B cell (primary cell): ENCODE data around the gene RASSF4. TPM values are rescaled to one million over a fixed set of nuclear protein-coding genes. Genes with fewer than 3 reads are reported as not detected.

Experiments
- ATAC-seq: fragments of 200-7000 bp; cut with Tn5 transposase; one replicate; pipeline ENCODE4 v1.10.0; 2021; ENCODE audit warnings: low read depth, mild to moderate bottlenecking, moderate number of reproducible peaks, moderate library complexity
- CTCF ChIA-PET: fragments of 350-600 bp; sonication (Branson Sonifier 250); formaldehyde crosslinking; loops from one replicate; lab custom pipeline; 2021; ENCODE audit warnings: antibody characterized with exemption, inconsistent platforms; lab: Charles Lee
- POLR2A ChIA-PET: fragments of 350-600 bp; sonication (Branson Sonifier 250); formaldehyde crosslinking; loops from one replicate; lab custom pipeline; 2021; ENCODE audit warnings: antibody characterized with exemption; lab: Charles Lee
- DNase-seq: peaks from one replicate; pipeline ENCODE4 v3.0.0; 2013
- H2AFZ ChIP-seq: 2 replicates; pipeline ENCODE4 v1.6.1; 2012; ENCODE audit warnings: mild to moderate bottlenecking, low read depth, low read length; ENCODE audit not compliant: insufficient read depth, poor library complexity, severe bottlenecking
- H3K27ac ChIP-seq, 2 donors: 1 replicate in 1 of 2; 2 replicates in 1 of 2; pipeline ENCODE4 v1.5.1; 2012 to 2013; ENCODE audit warnings: low read length in 2 of 2, mild to moderate bottlenecking in 2 of 2, moderate library complexity in 1 of 2
- H3K27me3 ChIP-seq, 4 experiments: fragments of 200-600 bp in 1 of 4; sonication (generic) in 1 of 4; replicated peaks in 1 of 4; 1 replicate in 2 of 4; 2 replicates in 2 of 4; pipeline versions ENCODE4 v1.6.1 to v1.7.0; 2013 to 2016; ENCODE audit warnings: low read length in 3 of 4, mild to moderate bottlenecking in 2 of 4, mixed read lengths in 1 of 4, moderate library complexity in 1 of 4; ENCODE audit not compliant: insufficient read depth in 4 of 4, control insufficient read depth in 3 of 4; ENCODE audit errors: control extremely low read depth in 1 of 4
- H3K36me3 ChIP-seq, 2 experiments: replicated peaks in 1 of 2; 1 replicate in 1 of 2; 2 replicates in 1 of 2; pipeline versions ENCODE4 v1.6.1 to v1.7.1; 2013; ENCODE audit warnings: low read length in 1 of 2; ENCODE audit not compliant: insufficient read depth in 2 of 2, control insufficient read depth in 1 of 2; ENCODE audit errors: control extremely low read depth in 1 of 2, extremely low read depth in 1 of 2
- H3K4me1 ChIP-seq, 2 donors: fragments of 200-600 bp in 1 of 2; sonication (generic) in 1 of 2; 1 replicate in 1 of 2; 2 replicates in 1 of 2; pipeline versions ENCODE4 v1.5.1 to v1.6.1; 2013 to 2017; ENCODE audit warnings: low read length in 2 of 2; ENCODE audit not compliant: control insufficient read depth in 2 of 2, insufficient read depth in 2 of 2
- H3K4me2 ChIP-seq: replicated peaks from 2 replicates; pipeline ENCODE3; 2012; ENCODE audit warnings: mild to moderate bottlenecking, low read depth, low read length; ENCODE audit not compliant: poor library complexity, severe bottlenecking
- H3K4me3 ChIP-seq, 5 experiments: fragments of 200-600 bp in 1 of 5; sonication (generic) in 1 of 5; 1 replicate in 3 of 5; 2 replicates in 2 of 5; pipeline versions ENCODE4 v1.5.1 to v1.7.0; 2011 to 2016; ENCODE audit warnings: low read length in 4 of 5, mild to moderate bottlenecking in 4 of 5, low read depth in 2 of 5, control low read depth in 1 of 5, moderate library complexity in 1 of 5; ENCODE audit not compliant: insufficient read depth in 1 of 5; ENCODE audit errors: control extremely low read depth in 1 of 5, extremely low read depth in 1 of 5
- H3K79me2 ChIP-seq: fragments of 200-600 bp; sonication (generic); one replicate; pipeline ENCODE4 v1.6.0; 2016; ENCODE audit warnings: low read length; ENCODE audit not compliant: control insufficient read depth, insufficient read depth
- H3K9ac ChIP-seq: fragments of 200-600 bp; sonication (generic); 2 replicates; pipeline ENCODE4 v1.6.1; 2017; ENCODE audit warnings: mild to moderate bottlenecking, low read length, moderate library complexity
- H3K9me3 ChIP-seq, 3 donors: one replicate each; pipeline versions ENCODE4 v1.6.1 to v1.7.1; 2013; ENCODE audit warnings: low read length in 2 of 3; ENCODE audit not compliant: control insufficient read depth in 2 of 3, insufficient read depth in 1 of 3; ENCODE audit errors: control extremely low read depth in 1 of 3
- H4K20me1 ChIP-seq: 2 replicates; pipeline ENCODE4 v1.6.0; 2012; ENCODE audit warnings: mild to moderate bottlenecking, low read length; ENCODE audit not compliant: insufficient read depth, control insufficient read depth, poor library complexity, severe bottlenecking
- H3K27ac Mint-ChIP-seq: one replicate; pipeline ENCODE4 v1.8.0; 2021; ENCODE audit warnings: mixed read lengths
- H3K27me3 Mint-ChIP-seq: one replicate; pipeline ENCODE4 v1.8.0; 2021; ENCODE audit warnings: mixed read lengths
- H3K4me1 Mint-ChIP-seq: one replicate; pipeline ENCODE4 v1.8.0; 2021; ENCODE audit warnings: mixed read lengths
- H3K4me3 Mint-ChIP-seq: one replicate; pipeline ENCODE4 v1.8.0; 2021; ENCODE audit warnings: mixed read lengths
- H3K9me3 Mint-ChIP-seq: one replicate; pipeline ENCODE4 v1.8.0; 2022; ENCODE audit warnings: mixed read lengths; ENCODE audit not compliant: insufficient read depth
- CTCF ChIP-seq: fragments of 200-600 bp; IDR thresholded peaks from one replicate; pipeline ENCODE4 v1.8.0; 2022; ENCODE audit warnings: antibody characterized with exemption, mild to moderate bottlenecking
- EZH2 ChIP-seq: IDR thresholded peaks from 2 replicates; pipeline ENCODE4 v1.6.1; 2012; ENCODE audit warnings: borderline replicate concordance, low read depth, mild to moderate bottlenecking, moderate library complexity, low read length; ENCODE audit not compliant: insufficient read depth, poor library complexity, severe bottlenecking
- WGBS: methylation state at CpG from one replicate; pipeline ENCODE4 v1.1.5; 2013; ENCODE audit warnings: missing lambda C conversion rate; ENCODE audit not compliant: insufficient coverage; 5-methylcytosine and 5-hydroxymethylcytosine counted together
- intact Hi-C: fragments of 100-400 bp; cut with micrococcal nuclease; formaldehyde crosslinking; loops from one replicate; pipeline ENCODE4 v1.10.0; 2022
- polyA minus RNA-seq: library from RNA; depleted of rRNA, polyadenylated mRNA; stranded (reverse); fragments of >200 nt; gene quantifications from 2 replicates; pipeline ENCODE4 v1.2.3, GENCODE V29; 2012
- polyA plus RNA-seq: library from polyadenylated mRNA; depleted of rRNA; stranded (reverse); fragments of >200 nt; gene quantifications from 2 replicates; pipeline ENCODE4 v1.2.3, GENCODE V29; 2012
- total RNA-seq, 2 donors: library from RNA; stranded (reverse); fragments of 120-200 nt in 1 of 2; gene quantifications; 1 replicate in 1 of 2; 2 replicates in 1 of 2; pipeline versions ENCODE4 v1.2.3 to v1.2.4, GENCODE V29; 2013 to 2022

RASSF4 gene
- total RNA-seq (1.4 and 2.6 TPM in 2 replicates), polyA plus RNA-seq (1.4 and 1.9 TPM in 2 replicates), polyA minus RNA-seq (1.2 and 1.3 TPM in 2 replicates)
- total RNA-seq (2013), result 3.4 TPM

DNA sequence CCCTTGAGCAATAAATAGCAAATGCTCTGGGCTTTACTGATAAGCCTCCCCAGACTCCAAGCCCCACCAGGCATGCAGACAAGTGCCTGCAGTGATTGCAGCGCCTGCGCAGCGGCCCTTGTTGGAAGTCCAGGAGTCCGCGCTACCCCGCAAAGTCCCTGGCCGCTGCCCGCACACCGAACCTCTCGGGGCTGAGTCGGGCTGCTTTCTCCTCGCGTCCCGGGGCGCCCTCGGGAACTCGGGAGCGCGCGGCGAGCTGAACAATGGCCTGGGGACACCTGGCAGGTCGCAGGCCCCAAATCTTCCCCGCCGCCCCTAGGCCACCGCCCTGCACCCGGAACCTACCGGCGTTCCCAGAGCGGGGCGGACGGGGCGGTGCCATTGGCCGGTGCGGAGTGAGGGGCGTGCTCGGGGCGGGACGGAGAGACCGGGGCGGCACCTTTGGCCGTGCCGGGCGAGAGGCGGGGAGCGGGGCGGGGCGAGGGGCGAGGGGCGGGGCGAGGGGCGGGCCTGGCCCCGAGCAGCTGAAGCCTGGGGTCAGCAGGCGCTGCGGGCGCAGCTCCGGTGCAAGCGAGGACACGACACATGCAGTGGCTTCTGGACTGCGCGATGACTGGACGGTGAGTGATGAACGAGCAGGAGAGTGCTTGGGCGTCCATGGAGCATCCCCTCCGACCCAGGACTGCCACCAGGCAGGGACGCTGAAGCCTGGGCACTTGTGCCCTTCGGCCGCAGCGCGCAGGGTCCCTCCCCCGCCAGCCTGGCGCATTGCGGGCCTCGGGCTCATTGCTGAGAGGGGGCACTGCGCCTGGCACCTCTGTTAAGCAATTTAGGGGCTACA, at the start of gene RASSF4:
Gene RASSF4 (plus strand): TSS at position 556 of the 841 bp plus-strand sequence. CDS start 10,401 bp downstream, outside the sequence.
- H3K4me1 Mint-ChIP-seq, result peaks cover 47% of the 10 kb centered on the region
- peak within 1 kb of the TSS; percentile 84 for H3K9ac ChIP-seq
- H3K4me2 ChIP-seq, result peak within 1 kb of the TSS; percentile 94
- peak within 1 kb of the TSS; percentile 49 to 75 for H3K27ac ChIP-seq
- peaks cover 23% of the 10 kb centered on the region for H3K79me2 ChIP-seq
- peak within 1 kb of the TSS; percentile 84 for H3K27ac Mint-ChIP-seq
- ChIA-PET CTCF (interaction anchor here (0.8 kb wide), 1 partner anchor 26 kb away, joined by 4 read pairs; no protein-coding TSS in a partner anchor), POLR2A (interaction anchor here (0.8 kb wide), 1 partner anchor 14 kb away, joined by 3 read pairs; no protein-coding TSS in a partner anchor)
- peak within 1 kb of the TSS; percentile 89 for H2AFZ ChIP-seq
- H3K27me3 ChIP-seq, result peaks cover 0 to 2% (median 0%) of the 10 kb centered on the region in 4 experiments
- peak within 1 kb of the TSS; percentile 91 for H3K4me3 Mint-ChIP-seq
- DNase-seq (peak; percentile 90), ATAC-seq (peak; percentile 99)
- no peaks in the 10 kb centered on the region for H3K9me3 Mint-ChIP-seq
- no peaks in the 10 kb centered on the region for H3K36me3 ChIP-seq
- H3K4me1 ChIP-seq, result peaks cover 33 to 48% of the 10 kb centered on the region in 2 donors
- TF ChIP-seq EZH2 (no peak), CTCF (no peak)
- H3K27me3 Mint-ChIP-seq, result no peaks in the 10 kb centered on the region
- 1% methylated on average over 73 of the region's 74 CpGs for WGBS
- intact Hi-C loops, result loop anchor here (1.0 to 2.0 kb wide), 3 partner anchors 16 to 41 kb away; partner anchors contain the start of gene ZNF22
- H3K9me3 ChIP-seq, result no peaks in the 10 kb centered on the region
- no peaks in the 10 kb centered on the region for H4K20me1 ChIP-seq
- H3K4me3 ChIP-seq, result peak within 1 kb of the TSS; percentile 34 to 95 (median 85)

DNA sequence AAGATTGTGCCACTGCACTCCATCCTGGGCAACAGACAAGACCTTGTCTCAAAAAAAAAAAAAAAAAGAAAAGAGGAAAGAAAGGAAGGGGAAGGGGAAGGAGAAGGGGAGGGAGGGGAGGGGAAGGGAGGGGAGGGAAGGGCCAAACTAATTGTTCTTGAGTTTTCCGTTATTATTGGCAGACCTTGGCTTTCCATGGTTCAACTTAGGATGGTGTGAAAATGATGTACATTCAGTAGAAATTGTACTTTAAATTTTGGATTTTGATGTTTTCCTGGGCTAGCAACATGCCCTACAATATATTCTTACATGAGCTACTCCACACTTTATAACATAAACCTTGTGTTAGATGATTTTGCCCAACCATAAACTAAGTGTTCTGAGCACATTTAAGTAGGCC, 49.7 kb upstream of the RASSF4 start:
- ChIA-PET CTCF (no interaction called here), POLR2A (no interaction called here)
- Histone ChIP-seq H2AFZ (no peak overlapping the region), H3K9ac (no peak overlapping the region), H3K79me2 (no peaks in the 10 kb centered on the region), H3K4me3 (no peak overlapping the region), H3K4me1 (peaks cover 10 to 14% of the 10 kb centered on the region in 2 donors), H3K36me3 (no peaks in the 10 kb centered on the region), H3K27ac (no peak overlapping the region), H4K20me1 (no peaks in the 10 kb centered on the region), H3K4me2 (no peak overlapping the region), H3K9me3 (peaks cover 0 to 4% (median 0%) of the 10 kb centered on the region in 3 donors), H3K27me3 (peaks cover 0 to 5% (median 2%) of the 10 kb centered on the region in 4 experiments)
- peaks cover 9% of the 10 kb centered on the region for H3K27me3 Mint-ChIP-seq
- H3K4me1 Mint-ChIP-seq, result peaks cover 11% of the 10 kb centered on the region
- intact Hi-C loops, result no loop called here
- H3K27ac Mint-ChIP-seq, result no peak overlapping the region
- TF ChIP-seq EZH2 (no peak), CTCF (no peak)
- no peaks in the 10 kb centered on the region for H3K9me3 Mint-ChIP-seq
- WGBS, result no CpG with 5 or more reads among the region's 1 CpG
- DNase-seq (no peak), ATAC-seq (no peak)
- H3K4me3 Mint-ChIP-seq, result no peak overlapping the region
